ENCODE results near the gene FGGY.

Gene FGGY

DNA sequence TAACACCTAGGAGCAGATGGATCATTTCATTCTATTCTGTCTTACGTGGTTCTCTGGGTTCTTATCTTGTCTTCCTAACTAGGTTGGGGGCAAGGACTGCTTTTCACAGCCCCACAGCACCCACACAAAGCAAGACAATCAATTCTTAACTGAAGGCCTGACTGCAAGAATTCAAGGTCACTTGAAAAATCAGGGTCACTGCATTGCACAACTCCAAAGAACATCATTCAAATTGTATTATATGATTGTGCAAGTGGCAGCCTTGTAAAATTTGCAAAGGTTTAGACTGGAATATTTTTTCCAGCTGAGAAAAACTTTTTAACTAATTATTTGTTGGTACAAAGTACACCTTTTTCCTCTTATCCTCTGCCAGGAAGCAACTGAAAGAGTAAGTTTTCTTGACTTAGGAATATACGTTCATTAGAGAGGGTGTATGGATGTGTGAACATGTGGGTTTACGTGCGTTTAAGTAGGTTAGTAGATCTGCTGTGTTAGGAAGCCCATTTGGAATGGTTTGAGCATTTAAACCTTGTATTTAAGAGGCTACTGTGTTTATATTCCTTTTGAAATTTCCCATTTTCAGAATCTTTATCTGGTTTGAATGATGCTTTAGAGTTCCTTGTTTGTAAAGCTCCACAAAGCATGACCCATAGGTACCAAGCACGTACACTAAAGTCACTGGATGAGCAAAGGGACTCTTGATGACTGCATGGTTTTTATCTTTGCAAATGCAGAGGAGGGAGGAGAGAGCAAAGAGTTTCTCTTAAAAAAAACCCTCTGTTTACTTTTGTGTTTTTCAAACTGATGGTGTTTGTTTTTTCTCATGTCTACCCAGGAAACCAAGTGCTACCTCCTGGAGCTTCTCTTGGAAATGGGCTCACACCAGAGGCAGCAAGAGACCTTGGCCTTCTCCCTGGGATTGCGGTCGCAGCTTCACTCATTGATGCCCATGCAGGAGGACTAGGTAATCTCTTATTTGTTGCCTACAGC, 214.9 kb downstream of the FGGY start:
- Histone ChIP-seq H3K27me3 (ENCODE audit: control insufficient read depth in 1 of 2, insufficient read depth in 2 of 2, low read length in 2 of 2) (no peaks in the 10 kb centered on the region), H3K27ac (ENCODE audit: low read depth, low read length) (no peak overlapping the region), H3K9me3 (ENCODE audit: control insufficient read depth in 1 of 2, low read length in 2 of 2) (no peaks in the 10 kb centered on the region), H3K4me1 (ENCODE audit: control insufficient read depth in 1 of 2, insufficient read depth in 2 of 2, low read length in 2 of 2) (no peaks in the 10 kb centered on the region), H3K4me3 (ENCODE audit: low read depth in 1 of 2, low read length in 2 of 2) (no peak overlapping the region), H3K36me3 (ENCODE audit: control insufficient read depth in 1 of 2, insufficient read depth in 2 of 2, low read length in 2 of 2) (no peaks in the 10 kb centered on the region), H3K9ac (ENCODE audit: low read depth in 1 of 2, low read length in 2 of 2) (no peak overlapping the region)

DNA sequence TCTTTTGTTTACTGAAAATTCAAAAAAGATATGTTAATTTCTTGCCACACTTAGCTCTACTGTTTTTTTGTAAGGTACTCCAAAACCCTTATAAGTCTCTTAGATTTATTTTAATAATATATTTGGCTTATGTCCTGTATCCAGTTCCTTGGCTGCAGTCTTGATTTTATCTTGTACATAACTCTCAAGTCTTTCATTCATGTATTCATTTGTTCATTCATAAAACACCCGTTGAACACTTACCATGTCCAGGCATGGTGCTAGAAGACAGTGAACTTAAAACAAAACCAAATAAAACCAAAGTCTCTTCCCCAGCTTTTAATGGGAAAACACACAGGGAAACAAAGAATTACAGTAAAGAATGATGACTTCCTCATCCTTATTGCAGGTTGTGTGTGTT, 215.8 kb downstream of the FGGY start:
- H3K27ac ChIP-seq (ENCODE audit: low read depth, low read length): no peak overlapping the region
- H3K4me3 ChIP-seq (ENCODE audit: low read depth in 1 of 2, low read length in 2 of 2): no peak overlapping the region

DNA sequence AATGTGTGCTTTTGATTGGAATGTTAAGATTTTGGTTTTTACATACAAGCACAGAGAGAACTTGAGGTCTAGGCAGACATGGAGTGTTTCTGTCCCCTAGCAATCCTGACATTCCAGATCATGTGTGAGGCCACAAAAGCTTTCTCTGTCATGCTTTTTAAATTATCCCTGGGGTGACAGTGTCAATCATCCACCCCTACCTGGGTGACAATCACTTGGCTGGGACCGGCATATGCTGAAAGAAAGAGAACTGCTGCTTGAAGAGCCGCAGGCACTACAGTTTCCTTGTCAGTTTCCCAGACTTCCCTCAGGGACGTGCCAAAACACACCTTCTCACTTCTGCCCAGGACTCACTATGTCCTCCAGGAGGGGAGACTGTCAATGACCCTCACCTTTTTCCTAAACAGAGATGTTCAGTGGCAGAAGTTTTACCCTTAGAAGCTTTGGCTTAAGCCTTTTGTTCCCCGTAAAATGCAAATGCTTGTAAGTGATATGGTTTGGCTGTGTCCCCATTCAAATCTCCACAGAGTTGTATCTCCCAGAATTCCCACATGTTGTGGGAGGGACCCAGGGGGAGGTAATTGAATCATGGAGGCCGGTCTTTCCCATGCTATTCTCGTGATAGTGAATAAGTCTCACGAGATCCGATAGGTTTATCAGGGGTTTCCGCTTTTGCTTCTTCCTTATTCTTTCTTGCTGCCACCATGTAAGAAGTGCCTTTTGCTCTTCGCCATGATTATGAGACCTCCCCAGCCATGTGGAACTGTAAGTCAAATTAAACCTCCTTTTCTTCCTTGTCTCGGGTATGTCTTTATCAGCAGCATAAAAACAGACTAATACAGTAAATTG, 217.4 kb downstream of the FGGY start:
- no peaks in the 10 kb centered on the region for H3K9me3 ChIP-seq (ENCODE audit: control insufficient read depth in 1 of 2, low read length in 2 of 2)
- no peak overlapping the region for H3K9ac ChIP-seq (ENCODE audit: low read depth in 1 of 2, low read length in 2 of 2)
- no peaks in the 10 kb centered on the region for H3K27me3 ChIP-seq (ENCODE audit: control insufficient read depth in 1 of 2, insufficient read depth in 2 of 2, low read length in 2 of 2)
- no peaks in the 10 kb centered on the region for H3K36me3 ChIP-seq (ENCODE audit: control insufficient read depth in 1 of 2, insufficient read depth in 2 of 2, low read length in 2 of 2)
- no peak overlapping the region for H3K27ac ChIP-seq (ENCODE audit: low read depth, low read length)
- H3K4me1 ChIP-seq (ENCODE audit: control insufficient read depth in 1 of 2, insufficient read depth in 2 of 2, low read length in 2 of 2): no peaks in the 10 kb centered on the region
- no peak overlapping the region for H3K4me3 ChIP-seq (ENCODE audit: low read depth in 1 of 2, low read length in 2 of 2)

More for the DNA sequence above, 215.8 kb downstream of the FGGY start:
- Histone ChIP-seq H3K4me1 (ENCODE audit: control insufficient read depth in 1 of 2, insufficient read depth in 2 of 2, low read length in 2 of 2) (no peaks in the 10 kb centered on the region), H3K9ac (ENCODE audit: low read depth in 1 of 2, low read length in 2 of 2) (no peak overlapping the region), H3K27me3 (ENCODE audit: control insufficient read depth in 1 of 2, insufficient read depth in 2 of 2, low read length in 2 of 2) (no peaks in the 10 kb centered on the region), H3K36me3 (ENCODE audit: control insufficient read depth in 1 of 2, insufficient read depth in 2 of 2, low read length in 2 of 2) (no peaks in the 10 kb centered on the region), H3K9me3 (ENCODE audit: control insufficient read depth in 1 of 2, low read length in 2 of 2) (no peaks in the 10 kb centered on the region)

DNA sequence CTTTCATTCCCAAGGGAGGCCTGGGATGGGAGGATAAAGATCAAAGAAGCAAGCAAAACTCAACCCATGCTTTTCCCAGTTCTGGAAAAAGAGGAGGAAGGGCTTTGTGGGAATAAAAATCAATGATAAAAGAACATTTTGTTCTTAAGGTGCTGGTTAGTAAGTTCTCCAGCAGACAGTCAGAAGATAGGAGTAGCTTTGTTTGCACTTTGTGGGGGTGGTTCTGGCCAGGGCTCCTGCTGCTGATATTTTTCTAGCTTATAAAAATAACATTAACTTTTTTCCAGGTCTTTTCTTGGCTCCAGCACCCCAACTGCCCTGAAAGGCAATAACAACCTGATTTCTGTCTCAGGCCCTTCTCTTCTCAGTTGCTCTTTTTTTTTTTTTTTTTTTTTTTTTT, 220.0 kb downstream of the FGGY start:
- Histone ChIP-seq H3K9ac (ENCODE audit: low read depth in 1 of 2, low read length in 2 of 2) (no peak overlapping the region), H3K27ac (ENCODE audit: low read depth, low read length) (no peak overlapping the region), H3K27me3 (ENCODE audit: control insufficient read depth in 1 of 2, insufficient read depth in 2 of 2, low read length in 2 of 2) (no peaks in the 10 kb centered on the region), H3K36me3 (ENCODE audit: control insufficient read depth in 1 of 2, insufficient read depth in 2 of 2, low read length in 2 of 2) (no peaks in the 10 kb centered on the region), H3K4me3 (ENCODE audit: low read depth in 1 of 2, low read length in 2 of 2) (no peak overlapping the region), H3K9me3 (ENCODE audit: control insufficient read depth in 1 of 2, low read length in 2 of 2) (no peaks in the 10 kb centered on the region), H3K4me1 (ENCODE audit: control insufficient read depth in 1 of 2, insufficient read depth in 2 of 2, low read length in 2 of 2) (no peaks in the 10 kb centered on the region)

DNA sequence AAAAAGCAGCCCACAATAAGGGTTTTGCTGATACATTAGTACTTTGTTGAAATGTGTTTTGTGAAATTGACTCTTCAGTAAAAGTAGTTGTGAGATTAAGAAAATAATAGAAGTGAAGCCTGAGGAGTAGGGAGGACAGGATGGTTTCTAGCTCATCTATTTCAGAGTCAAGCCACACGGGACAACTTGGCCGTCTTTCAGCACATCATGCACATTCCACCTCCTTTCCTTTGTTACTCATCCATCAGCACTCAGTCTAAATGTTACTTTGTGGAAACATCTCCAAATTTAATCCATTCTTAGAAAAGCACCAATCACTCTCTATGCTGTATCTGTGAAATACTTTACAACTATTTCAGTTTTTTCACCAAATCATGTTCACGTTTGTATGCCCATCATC, 223.3 kb downstream of the FGGY start:
- Histone ChIP-seq H3K27ac (ENCODE audit: low read depth, low read length) (no peak overlapping the region), H3K36me3 (ENCODE audit: control insufficient read depth in 1 of 2, insufficient read depth in 2 of 2, low read length in 2 of 2) (no peaks in the 10 kb centered on the region), H3K9ac (ENCODE audit: low read depth in 1 of 2, low read length in 2 of 2) (no peak overlapping the region), H3K4me1 (ENCODE audit: control insufficient read depth in 1 of 2, insufficient read depth in 2 of 2, low read length in 2 of 2) (no peaks in the 10 kb centered on the region), H3K9me3 (ENCODE audit: control insufficient read depth in 1 of 2, low read length in 2 of 2) (no peaks in the 10 kb centered on the region), H3K27me3 (ENCODE audit: control insufficient read depth in 1 of 2, insufficient read depth in 2 of 2, low read length in 2 of 2) (no peaks in the 10 kb centered on the region), H3K4me3 (ENCODE audit: low read depth in 1 of 2, low read length in 2 of 2) (no peak overlapping the region)

DNA sequence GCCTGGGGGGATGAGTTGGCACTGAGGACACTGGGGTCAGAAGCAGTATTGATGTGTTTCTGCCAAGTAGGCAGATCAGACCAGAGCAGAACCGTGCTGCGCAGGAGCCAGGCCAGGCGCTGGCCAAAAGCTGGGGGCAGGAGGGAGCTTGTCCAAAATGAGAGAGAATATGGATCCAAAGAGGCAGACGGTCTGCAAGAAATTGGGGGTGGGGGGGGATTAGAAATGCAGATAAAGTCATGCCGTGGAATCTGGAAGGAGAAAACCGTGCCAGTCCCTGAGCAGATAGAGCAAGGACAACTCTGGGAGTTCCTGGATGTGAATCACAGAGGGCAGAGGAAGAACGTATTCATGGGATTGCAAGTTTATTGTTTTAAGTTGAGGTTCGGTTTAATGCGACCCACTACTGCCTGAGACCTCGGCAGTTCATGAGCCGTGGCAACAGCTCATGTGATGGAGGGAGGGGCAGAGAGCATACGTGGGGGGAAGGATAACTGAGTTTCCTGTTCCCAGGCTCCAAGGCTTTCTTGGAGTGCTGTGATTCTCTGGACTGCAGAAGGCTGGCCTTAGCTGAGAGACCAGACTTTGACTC, 224.0 kb downstream of the FGGY start:
- H3K9ac ChIP-seq (ENCODE audit: low read depth in 1 of 2, low read length in 2 of 2): no peak overlapping the region
- H3K27ac ChIP-seq (ENCODE audit: low read depth, low read length): no peak overlapping the region
- H3K9me3 ChIP-seq (ENCODE audit: control insufficient read depth in 1 of 2, low read length in 2 of 2): no peaks in the 10 kb centered on the region
- H3K36me3 ChIP-seq (ENCODE audit: control insufficient read depth in 1 of 2, insufficient read depth in 2 of 2, low read length in 2 of 2): no peaks in the 10 kb centered on the region
- no peaks in the 10 kb centered on the region for H3K4me1 ChIP-seq (ENCODE audit: control insufficient read depth in 1 of 2, insufficient read depth in 2 of 2, low read length in 2 of 2)
- H3K27me3 ChIP-seq (ENCODE audit: control insufficient read depth in 1 of 2, insufficient read depth in 2 of 2, low read length in 2 of 2): no peaks in the 10 kb centered on the region
- H3K4me3 ChIP-seq (ENCODE audit: low read depth in 1 of 2, low read length in 2 of 2): no peak overlapping the region

GRCh38 chr1:59521456-59521855, 224.6 kb downstream of the FGGY start:
- H3K9me3 ChIP-seq (ENCODE audit: control insufficient read depth in 1 of 2, low read length in 2 of 2): no peaks in the 10 kb centered on the region
- no peaks in the 10 kb centered on the region for H3K4me1 ChIP-seq (ENCODE audit: control insufficient read depth in 1 of 2, insufficient read depth in 2 of 2, low read length in 2 of 2)
- no peak overlapping the region for H3K27ac ChIP-seq (ENCODE audit: low read depth, low read length)
- no peaks in the 10 kb centered on the region for H3K27me3 ChIP-seq (ENCODE audit: control insufficient read depth in 1 of 2, insufficient read depth in 2 of 2, low read length in 2 of 2)
- no peaks in the 10 kb centered on the region for H3K36me3 ChIP-seq (ENCODE audit: control insufficient read depth in 1 of 2, insufficient read depth in 2 of 2, low read length in 2 of 2)
- no peak overlapping the region for H3K9ac ChIP-seq (ENCODE audit: low read depth in 1 of 2, low read length in 2 of 2)
- no peak overlapping the region for H3K4me3 ChIP-seq (ENCODE audit: low read depth in 1 of 2, low read length in 2 of 2)

GRCh38 chr1:59522925-59523505, 226.1 kb downstream of the FGGY start:
- no peak overlapping the region for H3K9ac ChIP-seq (ENCODE audit: low read depth in 1 of 2, low read length in 2 of 2)
- no peaks in the 10 kb centered on the region for H3K9me3 ChIP-seq (ENCODE audit: control insufficient read depth in 1 of 2, low read length in 2 of 2)
- no peaks in the 10 kb centered on the region for H3K36me3 ChIP-seq (ENCODE audit: control insufficient read depth in 1 of 2, insufficient read depth in 2 of 2, low read length in 2 of 2)
- H3K27me3 ChIP-seq (ENCODE audit: control insufficient read depth in 1 of 2, insufficient read depth in 2 of 2, low read length in 2 of 2): no peaks in the 10 kb centered on the region
- H3K4me3 ChIP-seq (ENCODE audit: low read depth in 1 of 2, low read length in 2 of 2): no peak overlapping the region
- H3K4me1 ChIP-seq (ENCODE audit: control insufficient read depth in 1 of 2, insufficient read depth in 2 of 2, low read length in 2 of 2): no peaks in the 10 kb centered on the region
- no peak overlapping the region for H3K27ac ChIP-seq (ENCODE audit: low read depth, low read length)

- Histone ChIP-seq H3K27ac (ENCODE audit: low read depth, low read length) (no peak overlapping the region), H3K4me3 (ENCODE audit: low read depth in 1 of 2, low read length in 2 of 2) (no peak overlapping the region), H3K27me3 (ENCODE audit: control insufficient read depth in 1 of 2, insufficient read depth in 2 of 2, low read length in 2 of 2) (no peaks in the 10 kb centered on the region), H3K9ac (ENCODE audit: low read depth in 1 of 2, low read length in 2 of 2) (no peak overlapping the region), H3K36me3 (ENCODE audit: control insufficient read depth in 1 of 2, insufficient read depth in 2 of 2, low read length in 2 of 2) (no peaks in the 10 kb centered on the region), H3K4me1 (ENCODE audit: control insufficient read depth in 1 of 2, insufficient read depth in 2 of 2, low read length in 2 of 2) (no peaks in the 10 kb centered on the region), H3K9me3 (ENCODE audit: control insufficient read depth in 1 of 2, low read length in 2 of 2) (no peaks in the 10 kb centered on the region)
Observed at GRCh38 chr1:59523745-59524450, 227.0 kb downstream of the FGGY start.
